Spinal cord (tissue), 10 donors: ENCODE measurements around the gene LRRC8E. TPM values are rescaled to one million over a fixed set of nuclear protein-coding genes. Genes with fewer than 3 reads are reported as not detected.

Experiments used
- DNase-seq, 6 donors: peaks; one replicate each; pipeline versions ENCODE4 v3.0.0 to v3.0.0-alpha.2; 2013 to 2015; ENCODE audit warnings: low spot score in 6 of 6, low read depth in 4 of 6
- H3K27ac ChIP-seq: one replicate; pipeline ENCODE4 v1.5.1; 2013; ENCODE audit warnings: low read depth, low read length, control low read depth
- H3K27me3 ChIP-seq: one replicate; pipeline ENCODE4 v1.6.1; 2013; ENCODE audit warnings: low read length; ENCODE audit not compliant: control insufficient read depth, insufficient read depth
- H3K36me3 ChIP-seq: one replicate; pipeline ENCODE4 v1.6.1; 2013; ENCODE audit warnings: low read length; ENCODE audit not compliant: control insufficient read depth, insufficient read depth
- H3K4me1 ChIP-seq: one replicate; pipeline ENCODE4 v1.6.1; 2013; ENCODE audit warnings: low read length; ENCODE audit not compliant: control insufficient read depth, insufficient read depth
- H3K4me3 ChIP-seq: one replicate; pipeline ENCODE4 v1.5.1; 2013; ENCODE audit warnings: low read depth, low read length, control low read depth
- H3K9me3 ChIP-seq: one replicate; pipeline ENCODE4 v1.6.1; 2013; ENCODE audit warnings: low read length; ENCODE audit not compliant: control insufficient read depth, insufficient read depth
- WGBS: methylation state at CpG from one replicate; pipeline ENCODE4 v1.1.5; 2013; ENCODE audit warnings: missing lambda C conversion rate; ENCODE audit not compliant: insufficient coverage; 5-methylcytosine and 5-hydroxymethylcytosine counted together
- polyA plus RNA-seq, 2 donors: library from polyadenylated mRNA; unstranded; fragments of 120-200 nt; gene quantifications; one replicate each; pipeline ENCODE4 v1.2.1, GENCODE V29; 2013; ENCODE audit not compliant: insufficient read length in 2 of 2
- total RNA-seq, 2 donors: library from RNA; depleted of rRNA in 1 of 2; stranded (reverse); fragments of 120-200 nt in 1 of 2; fragments of >200 nt in 1 of 2; gene quantifications; one replicate each; pipeline versions ENCODE4 v1.2.3 to v1.2.4, GENCODE V29; 2013 to 2014
- donor health status: healthy.

The LRRC8E gene
- total and polyA plus RNA-seq, 4 donors = 0.40 to 0.77 (median 0.66) TPM; not detected in 1

DNA sequence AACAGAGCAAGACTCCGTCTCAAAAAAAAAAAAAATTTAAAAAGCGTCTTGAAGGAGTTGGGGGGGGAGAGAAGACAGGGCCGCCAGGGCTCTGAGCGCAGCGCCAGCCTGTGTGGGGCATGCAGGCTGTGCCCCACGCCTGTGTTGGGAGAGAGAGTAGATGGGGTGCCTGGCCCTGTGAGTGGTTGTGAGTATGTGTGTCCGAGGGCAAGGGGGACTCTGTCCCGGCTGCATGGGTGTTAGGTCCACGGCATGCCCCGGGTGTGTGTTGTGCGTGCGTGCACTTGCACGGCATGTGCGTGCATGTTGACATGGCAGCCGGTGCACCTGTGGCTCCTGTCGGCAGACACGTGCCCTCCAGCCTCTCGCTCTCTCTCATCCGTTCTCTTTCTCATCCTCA, 18.8 kb downstream of the LRRC8E start:
- no peaks in the 10 kb centered on the region for H3K9me3 ChIP-seq
- 91% methylated on average over 19 of the region's 19 CpGs for WGBS
- no peak overlapping the region for H3K27ac ChIP-seq
- peaks cover 39% of the 10 kb centered on the region for H3K4me1 ChIP-seq
- no peak for DNase-seq
- H3K36me3 ChIP-seq = peaks cover 70% of the 10 kb centered on the region
- no peaks in the 10 kb centered on the region for H3K27me3 ChIP-seq
- no peak overlapping the region for H3K4me3 ChIP-seq

- DNase-seq = no peak
- Histone ChIP-seq H3K9me3 (no peaks in the 10 kb centered on the region), H3K27ac (no peak overlapping the region), H3K4me1 (peaks cover 37% of the 10 kb centered on the region), H3K36me3 (peaks cover 74% of the 10 kb centered on the region), H3K27me3 (no peaks in the 10 kb centered on the region), H3K4me3 (no peak overlapping the region)
- 87% methylated on average over 11 of the region's 11 CpGs for WGBS
These were observed 19.2 kb downstream of the LRRC8E start for GRCh38 chr19:7907544-7907943.

- Histone ChIP-seq H3K27me3 (no peaks in the 10 kb centered on the region), H3K4me3 (no peak overlapping the region), H3K4me1 (peaks cover 30% of the 10 kb centered on the region), H3K36me3 (peaks cover 80% of the 10 kb centered on the region), H3K9me3 (no peaks in the 10 kb centered on the region), H3K27ac (no peak overlapping the region)
- WGBS = 78% methylated on average over 11 of the region's 14 CpGs
- no peak for DNase-seq
These were observed 19.9 kb downstream of the LRRC8E start for GRCh38 chr19:7908078-7908699.

DNA sequence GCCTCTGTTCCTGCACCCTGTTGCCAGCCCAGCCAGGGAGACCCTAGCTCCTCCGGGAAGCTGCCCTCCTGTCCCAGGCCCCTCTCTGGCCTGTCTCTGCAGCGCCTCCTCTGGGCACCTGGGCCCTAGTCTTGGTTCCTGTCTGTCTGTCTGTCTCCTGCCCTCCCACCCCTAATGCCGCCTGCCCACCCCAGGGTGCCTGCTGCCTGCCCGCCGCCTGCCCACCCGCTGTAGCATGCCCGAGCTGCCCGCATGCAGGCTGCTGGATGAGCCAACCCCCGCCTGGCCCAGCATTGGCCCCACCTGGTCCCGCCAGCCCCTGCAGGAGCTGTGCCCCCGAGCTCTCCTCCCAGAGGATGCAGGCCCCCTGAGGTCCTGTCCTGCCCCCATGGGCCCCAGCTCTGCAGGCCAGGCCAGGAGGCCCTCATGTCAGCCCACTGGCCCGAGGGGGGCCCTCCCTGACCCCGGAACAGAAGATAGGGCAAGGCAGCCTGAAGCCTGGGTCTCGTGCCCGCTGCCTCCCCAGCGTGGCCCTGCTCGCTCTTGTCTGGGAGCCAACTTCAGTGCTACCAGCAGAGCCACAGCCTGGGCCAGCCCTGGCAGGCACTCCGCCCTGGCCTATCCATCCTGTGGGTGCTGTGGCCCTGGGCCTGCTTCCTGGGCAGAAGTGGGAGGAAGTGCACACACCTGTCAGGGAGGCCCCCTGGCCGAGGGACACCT, 20.6 kb downstream of the LRRC8E start:
- H3K4me1 ChIP-seq = peaks cover 29% of the 10 kb centered on the region
- WGBS = 90% methylated on average over 19 of the region's 19 CpGs
- no peak overlapping the region for H3K4me3 ChIP-seq
- H3K36me3 ChIP-seq = peaks cover 88% of the 10 kb centered on the region
- no peaks in the 10 kb centered on the region for H3K9me3 ChIP-seq
- H3K27me3 ChIP-seq = peaks cover 2% of the 10 kb centered on the region
- no peak overlapping the region for H3K27ac ChIP-seq
- DNase-seq = no peak

GRCh38 chr19:7909471-7910067, 21.3 kb downstream of the LRRC8E start:
- no peak for DNase-seq
- Histone ChIP-seq H3K36me3 (peaks cover 94% of the 10 kb centered on the region), H3K27ac (no peak overlapping the region), H3K27me3 (peaks cover 4% of the 10 kb centered on the region), H3K9me3 (no peaks in the 10 kb centered on the region), H3K4me1 (peaks cover 25% of the 10 kb centered on the region), H3K4me3 (no peak overlapping the region)
- WGBS = 94% methylated on average over 15 of the region's 21 CpGs

GRCh38 chr19:7910321-7911161, 22.2 kb downstream of the LRRC8E start:
- 93% methylated on average over 54 of the region's 54 CpGs for WGBS
- Histone ChIP-seq H3K4me1 (peaks cover 16% of the 10 kb centered on the region), H3K9me3 (no peaks in the 10 kb centered on the region), H3K27ac (no peak overlapping the region), H3K27me3 (peaks cover 9% of the 10 kb centered on the region), H3K36me3 (peaks cover 92% of the 10 kb centered on the region), H3K4me3 (no peak overlapping the region)
- DNase-seq = no peak

GRCh38 chr19:7911508-7912143, 23.3 kb downstream of the LRRC8E start:
- no peaks in the 10 kb centered on the region for H3K9me3 ChIP-seq
- H3K27ac ChIP-seq = no peak overlapping the region
- peaks cover 16% of the 10 kb centered on the region for H3K4me1 ChIP-seq
- H3K4me3 ChIP-seq = no peak overlapping the region
- H3K36me3 ChIP-seq = peaks cover 83% of the 10 kb centered on the region
- 91% methylated on average over 16 of the region's 18 CpGs for WGBS
- no peak for DNase-seq
- peaks cover 19% of the 10 kb centered on the region for H3K27me3 ChIP-seq

DNA sequence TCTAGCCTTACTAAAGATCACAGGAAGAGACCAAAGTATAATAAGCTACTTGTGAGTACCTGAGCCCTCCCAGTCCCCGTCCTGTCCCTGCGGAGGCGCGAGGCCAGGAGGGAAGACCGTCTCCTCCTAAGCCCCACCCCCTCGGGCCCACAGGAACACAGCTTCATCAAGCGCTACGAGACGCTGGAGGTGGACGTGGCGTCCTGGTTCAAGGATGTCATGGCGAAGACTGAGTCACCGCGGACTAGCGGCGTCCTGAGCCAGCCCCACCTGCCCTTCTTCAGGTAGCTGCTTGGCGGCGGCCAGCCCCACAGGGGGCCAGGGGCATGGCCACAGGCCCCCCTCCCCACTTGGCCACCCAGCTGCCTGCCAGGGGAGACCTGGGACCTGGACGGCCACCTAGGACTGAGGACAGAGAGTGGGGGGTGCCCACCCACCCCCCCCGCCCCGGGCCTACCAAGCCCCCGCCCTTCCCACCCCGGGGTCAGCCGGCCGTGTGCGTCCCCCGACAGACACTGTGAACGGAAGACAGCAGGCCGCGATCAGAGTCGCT, 23.9 kb downstream of the LRRC8E start:
- Histone ChIP-seq H3K36me3 (peaks cover 79% of the 10 kb centered on the region), H3K27me3 (peaks cover 23% of the 10 kb centered on the region)
- no peak for DNase-seq

More for the DNA sequence above, 23.9 kb downstream of the LRRC8E start:
- no peak overlapping the region for H3K4me3 ChIP-seq
- H3K27ac ChIP-seq = no peak overlapping the region
- H3K4me1 ChIP-seq = peaks cover 17% of the 10 kb centered on the region
- H3K9me3 ChIP-seq = no peaks in the 10 kb centered on the region
- WGBS = 92% methylated on average over 26 of the region's 31 CpGs
